GM20431 (cell line): ENCODE measurements around the gene OSBPL6.
"Not testable (repeated sequence)": the region's sequence is repeated elsewhere in the genome, so short reads cannot be mapped to it uniquely, and the experiment has no call there.

Source experiments
- in situ Hi-C: fragments of 300-500 bp; cut with MseI, MboI; formaldehyde crosslinking; loops from one replicate; pipeline ENCODE4 v1.15.0; 2020; ENCODE audit warnings: low sequenced_read_pairs; ENCODE audit not compliant: unreplicated experiment

The OSBPL6 gene

DNA sequence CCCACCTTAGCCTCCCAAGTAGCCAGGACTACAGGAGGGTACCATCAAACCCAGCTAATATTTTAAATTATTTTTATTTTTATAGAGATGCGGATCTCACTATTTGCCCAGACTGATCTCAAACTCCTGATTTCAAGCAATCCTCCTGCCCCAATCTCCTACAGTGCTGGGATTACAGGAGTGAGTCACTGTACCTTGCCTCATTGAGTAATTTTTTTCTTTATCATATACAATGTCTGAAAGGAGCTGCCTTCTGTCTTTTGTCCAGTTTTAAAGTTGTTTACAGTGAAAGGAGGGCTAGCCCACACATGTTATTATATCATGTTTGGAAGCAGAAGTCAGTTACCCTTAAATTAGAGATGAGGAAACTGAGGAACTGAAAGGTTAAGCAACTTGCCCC, 224.1 kb downstream of the OSBPL6 start:
- in situ Hi-C loops: no loop called here

DNA sequence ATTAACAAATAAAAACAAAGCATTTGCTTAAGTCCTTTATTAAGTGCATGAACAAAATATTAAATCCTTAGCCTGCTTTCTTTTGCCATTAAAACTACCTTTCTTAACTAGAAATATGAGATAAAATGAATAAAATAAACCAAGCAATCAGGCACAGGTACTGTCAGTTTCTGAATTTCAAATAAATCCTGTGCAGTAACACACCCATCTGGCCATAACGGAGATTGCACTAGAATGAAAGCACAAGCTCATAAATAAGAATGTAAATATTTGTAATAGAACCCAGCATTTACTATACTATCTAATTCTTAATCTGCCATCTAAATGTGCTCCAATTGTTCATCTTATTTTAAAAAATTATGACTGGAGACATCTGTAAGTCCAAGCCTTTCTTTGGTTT, 224.8 kb downstream of the OSBPL6 start:
- in situ Hi-C loops: no loop called here

DNA sequence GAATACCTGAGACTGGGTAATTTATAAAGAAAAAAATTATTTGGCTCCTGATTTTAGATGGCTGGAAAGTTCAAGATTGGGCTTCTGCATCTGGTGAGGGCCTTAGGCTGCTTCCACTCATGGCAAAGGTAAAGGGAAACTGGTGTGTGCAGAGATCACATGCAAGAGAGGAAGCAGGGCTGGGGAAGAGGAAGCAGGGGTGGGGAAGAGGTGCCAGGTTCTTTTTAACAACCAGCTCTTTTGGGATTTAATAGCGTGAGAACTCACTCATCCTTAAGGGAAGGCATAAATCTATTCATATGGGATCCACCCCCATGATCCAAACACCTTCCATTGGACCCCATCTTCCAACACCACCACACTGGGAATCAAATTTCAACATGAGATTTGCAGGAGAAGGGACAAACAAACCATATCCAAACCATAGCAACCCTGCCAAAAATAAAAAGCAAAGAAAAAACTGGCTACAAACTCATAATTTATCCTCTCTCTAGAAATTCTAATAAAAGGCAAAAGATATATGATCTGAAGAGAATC, 226.2 kb downstream of the OSBPL6 start:
- in situ Hi-C loops: no loop called here

DNA sequence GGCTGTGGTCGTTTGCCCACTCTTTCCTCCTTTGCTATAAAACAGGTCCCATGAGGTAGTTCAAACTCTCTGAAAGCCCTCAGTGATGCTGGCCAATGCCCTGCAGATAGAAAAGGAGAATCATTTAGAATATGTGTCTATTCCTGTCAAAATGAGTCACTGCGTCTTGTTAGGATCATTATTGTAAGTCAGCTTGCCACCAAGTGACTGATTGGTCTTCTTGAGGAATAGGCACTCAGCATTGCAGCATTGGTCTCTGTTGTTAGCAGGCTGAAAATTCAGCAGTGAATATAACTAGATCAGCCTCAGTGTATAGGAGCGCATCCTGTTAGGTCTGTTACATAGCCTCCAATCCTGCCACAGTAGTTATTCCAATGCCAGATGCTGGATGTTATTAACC, 227.8 kb downstream of the OSBPL6 start:
- in situ Hi-C loops: no loop called here

DNA sequence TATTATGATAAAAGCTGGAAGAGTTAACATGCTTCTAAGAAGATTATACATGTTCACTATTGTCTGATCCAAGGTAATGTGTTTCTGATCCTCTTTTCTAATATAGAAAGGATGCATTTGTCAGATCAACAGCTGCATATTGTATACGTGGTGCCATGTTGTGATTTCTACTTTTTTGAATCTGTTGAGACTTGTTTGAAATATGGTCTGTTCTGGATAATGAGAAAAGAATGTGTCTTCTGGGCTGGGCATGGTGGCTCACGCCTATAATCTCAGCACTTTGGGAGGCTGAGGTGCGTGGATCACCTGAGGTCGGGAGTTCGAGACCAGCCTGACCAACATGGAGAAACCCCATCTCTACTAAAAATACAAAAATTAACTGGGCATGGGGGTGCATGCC, 229.4 kb downstream of the OSBPL6 start:
- in situ Hi-C loops: not testable (repeated sequence)

DNA sequence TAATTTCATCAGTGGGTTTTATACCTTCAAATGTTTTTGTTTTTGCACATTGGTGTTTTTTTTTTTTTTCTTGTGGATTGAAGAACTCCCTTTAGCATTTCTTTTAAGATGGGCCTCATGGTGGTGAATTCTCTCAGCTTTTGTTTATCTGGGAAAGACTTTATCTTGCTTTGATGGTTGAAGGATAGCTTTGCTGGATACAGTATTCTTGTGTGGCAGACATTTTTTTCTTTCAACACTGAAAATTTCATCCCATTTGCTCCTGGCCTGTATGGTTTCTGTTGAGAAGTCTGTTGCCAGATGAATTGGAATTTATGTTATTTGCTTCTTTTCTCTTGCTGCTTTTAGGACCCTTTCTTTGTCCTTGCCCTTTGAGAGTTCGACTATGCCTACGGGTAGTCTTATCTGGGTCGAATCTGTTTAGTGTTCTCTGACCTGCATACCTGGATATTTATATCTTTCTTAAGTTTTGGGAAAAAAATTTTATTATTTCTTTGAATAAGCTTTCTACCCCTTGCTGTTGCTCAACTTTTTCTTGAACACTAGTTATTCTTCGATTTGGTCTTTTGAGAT, 231.0 kb downstream of the OSBPL6 start:
- in situ Hi-C loops: no loop called here

DNA sequence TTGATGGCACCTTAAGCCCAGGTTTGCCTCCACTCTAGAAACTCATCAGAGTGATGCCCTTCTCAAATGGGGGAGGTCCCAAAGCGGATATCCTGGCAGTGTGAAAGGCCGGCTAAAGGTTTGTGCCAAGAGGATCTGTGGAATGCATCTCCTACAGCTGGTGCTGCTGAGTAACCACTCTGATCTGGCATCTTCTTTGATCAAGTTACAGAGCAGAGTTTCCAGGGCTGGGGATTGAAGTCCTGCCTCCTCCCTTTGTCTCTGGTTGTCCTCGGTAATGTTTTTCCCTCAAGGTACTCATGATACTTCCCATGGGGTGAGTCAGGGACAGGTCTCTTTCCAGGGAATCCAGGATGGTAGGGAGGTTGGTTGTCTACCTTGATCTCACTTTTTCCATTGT, 232.1 kb downstream of the OSBPL6 start:
- in situ Hi-C loops: no loop called here

DNA sequence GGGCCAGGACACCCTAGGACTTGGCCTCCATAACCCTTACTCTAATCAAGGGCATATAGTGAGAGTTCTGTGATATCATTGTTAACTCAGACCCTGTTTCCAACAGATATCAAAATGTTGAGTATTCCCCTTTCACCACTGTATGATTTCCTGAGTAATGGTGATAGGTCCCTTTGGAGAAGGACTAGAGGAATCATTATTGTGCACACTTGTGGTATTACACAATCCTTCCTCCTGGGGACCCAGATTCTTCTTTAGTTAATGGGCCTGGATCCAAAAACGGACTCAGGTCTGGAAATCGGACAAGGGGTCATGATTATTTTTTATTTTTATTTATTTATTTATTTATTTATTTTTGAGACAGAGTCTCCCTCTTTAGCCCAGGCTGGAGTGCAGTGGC, 233.1 kb downstream of the OSBPL6 start:
- in situ Hi-C loops: no loop called here

DNA sequence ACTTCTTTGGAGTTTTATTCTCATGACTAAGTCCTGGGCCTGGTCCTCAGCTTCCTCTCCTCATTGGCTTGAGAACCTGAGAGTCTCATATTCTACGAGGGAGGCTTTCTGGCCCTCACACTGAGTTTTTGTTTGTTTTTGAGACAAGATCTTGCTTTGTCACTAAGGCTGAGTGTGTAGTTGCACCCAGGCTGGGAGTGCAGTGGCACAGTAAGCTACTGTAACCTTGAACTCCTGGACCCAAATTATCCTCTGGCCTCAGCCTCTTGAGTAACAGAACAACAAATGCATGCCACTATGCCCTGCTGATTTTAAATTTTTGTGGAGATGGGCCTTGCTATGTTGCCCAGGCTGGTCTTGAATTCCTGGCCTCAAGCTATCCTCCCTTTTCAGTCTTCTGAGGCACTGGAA, 234.1 kb downstream of the OSBPL6 start:
- in situ Hi-C loops: no loop called here

DNA sequence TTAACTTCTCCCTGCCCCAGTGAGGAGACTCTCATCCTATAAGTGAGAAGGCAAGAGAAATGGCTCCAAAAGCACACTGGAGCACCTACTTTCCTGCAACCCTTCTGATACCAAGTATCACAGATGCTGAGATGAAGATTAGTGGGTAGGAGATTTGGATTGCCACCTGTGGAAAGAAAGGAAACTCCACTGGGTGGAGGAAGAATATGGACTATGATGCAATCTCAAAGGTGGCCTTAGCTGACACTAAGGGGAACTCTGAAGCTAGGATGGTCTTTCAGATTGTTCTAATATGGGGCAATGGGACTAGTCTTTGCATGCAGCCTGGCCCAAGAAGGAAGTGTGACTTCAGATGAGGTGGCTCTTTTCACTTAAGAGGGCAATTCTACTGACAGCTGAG, 235.0 kb downstream of the OSBPL6 start:
- in situ Hi-C loops: no loop called here

DNA sequence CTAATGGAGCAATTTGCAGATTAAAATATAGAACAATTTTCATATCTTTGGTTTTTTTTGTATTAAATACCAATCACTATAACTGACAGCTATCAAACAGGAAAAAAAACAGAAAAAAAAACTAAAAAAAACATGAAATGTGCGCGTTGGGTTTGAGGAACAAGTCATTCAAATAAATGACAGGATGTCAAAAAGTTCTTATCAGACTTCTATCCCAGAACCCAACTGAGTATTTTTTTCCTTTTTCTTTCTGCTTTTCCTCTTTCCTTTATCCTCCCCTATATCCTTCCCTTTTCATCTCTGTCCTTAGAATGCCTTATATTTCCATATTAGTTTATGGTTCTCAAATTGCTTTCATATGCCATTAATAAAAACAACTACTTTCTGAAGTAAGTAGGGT, 242.3 kb downstream of the OSBPL6 start:
- in situ Hi-C loops: no loop called here

DNA sequence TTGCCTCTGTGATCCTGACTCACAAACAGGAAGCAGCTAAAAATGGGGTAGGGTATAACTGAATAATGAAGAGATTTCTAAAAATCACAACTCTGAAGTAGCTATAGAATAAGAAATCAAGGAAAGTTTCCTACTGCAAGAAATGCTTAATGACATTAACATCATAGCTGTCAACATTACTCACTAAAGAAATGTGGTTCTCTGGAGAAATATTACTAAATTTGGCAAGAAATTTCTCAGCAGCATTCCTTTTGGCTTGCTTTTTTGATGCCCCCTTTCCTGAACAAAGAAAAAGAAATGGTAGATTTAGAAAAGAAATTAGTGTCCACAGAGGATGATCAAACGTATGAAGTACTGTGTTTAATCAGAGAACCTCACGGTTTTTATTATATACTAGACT, 247.1 kb downstream of the OSBPL6 start:
- in situ Hi-C loops: no loop called here

DNA sequence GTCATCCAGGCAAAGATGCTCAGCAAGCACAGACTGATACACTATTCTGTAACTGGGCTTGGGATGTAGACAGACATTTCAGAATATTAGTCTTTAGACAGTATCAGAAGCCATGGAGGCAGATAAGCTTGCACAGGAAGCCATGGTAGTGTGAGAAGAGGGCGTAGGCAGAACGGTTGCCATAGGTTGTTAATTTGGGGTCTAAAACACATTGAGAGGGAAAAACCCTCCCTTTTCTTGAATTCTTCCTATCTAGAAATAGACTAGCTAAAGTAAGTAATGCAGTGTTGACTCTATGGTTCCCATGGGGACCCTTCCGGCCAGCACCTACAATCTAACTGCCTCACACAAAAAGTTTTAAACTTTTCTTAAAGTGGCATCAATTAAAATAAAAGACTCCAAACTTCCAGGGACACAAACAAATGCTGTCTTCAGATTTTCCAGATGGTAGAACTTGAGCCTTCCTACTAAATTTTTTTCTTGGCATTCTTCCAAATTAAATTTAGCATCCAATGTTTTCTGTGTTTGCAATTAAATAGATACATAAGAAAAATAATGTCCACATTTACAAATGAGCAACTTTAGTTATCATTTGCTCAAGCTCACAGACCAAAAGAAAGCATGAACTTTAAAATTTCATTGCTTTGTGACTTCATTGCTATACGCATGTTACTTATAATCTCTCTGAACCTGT, 254.8 kb downstream of the OSBPL6 start:
- in situ Hi-C loops: no loop called here

DNA sequence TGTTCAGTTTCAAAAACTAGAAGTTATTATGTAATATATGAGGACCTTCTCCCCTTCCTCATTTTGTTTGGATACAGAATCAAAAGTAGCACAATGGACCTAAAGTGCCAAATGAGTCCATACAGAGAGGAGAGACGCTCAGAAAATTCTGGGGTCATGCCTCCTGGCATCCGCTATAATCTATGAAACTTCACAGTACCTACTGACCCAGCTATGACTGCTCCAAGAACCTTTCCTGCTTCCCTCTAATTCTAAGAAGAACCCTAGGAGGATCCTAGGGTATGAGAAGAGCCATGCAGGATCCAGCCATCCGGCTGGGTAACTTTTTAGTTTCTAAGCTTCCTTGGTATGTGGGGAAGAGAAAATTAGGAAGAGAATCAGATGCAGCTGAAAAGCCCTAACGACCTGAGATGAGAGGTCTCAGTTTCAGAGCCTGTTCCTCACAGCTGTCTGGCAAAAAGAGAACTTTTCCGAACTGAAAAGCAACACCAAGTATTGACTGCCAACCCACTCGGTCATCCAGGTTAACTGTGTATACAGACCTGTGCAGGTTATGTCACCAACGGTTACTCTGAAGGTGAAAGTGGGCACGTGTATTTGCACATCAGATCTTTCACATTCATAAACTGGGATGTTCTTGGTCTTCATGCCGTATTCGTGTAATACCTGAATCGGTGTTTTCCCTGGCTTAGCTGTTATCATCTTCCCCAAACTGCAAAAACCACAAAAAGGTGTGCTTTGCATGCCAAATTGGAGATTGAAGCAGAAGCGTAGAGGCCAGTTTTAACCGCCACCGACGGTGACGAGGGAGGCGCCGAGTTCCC, 255.6 kb downstream of the OSBPL6 start:
- in situ Hi-C loops: no loop called here

DNA sequence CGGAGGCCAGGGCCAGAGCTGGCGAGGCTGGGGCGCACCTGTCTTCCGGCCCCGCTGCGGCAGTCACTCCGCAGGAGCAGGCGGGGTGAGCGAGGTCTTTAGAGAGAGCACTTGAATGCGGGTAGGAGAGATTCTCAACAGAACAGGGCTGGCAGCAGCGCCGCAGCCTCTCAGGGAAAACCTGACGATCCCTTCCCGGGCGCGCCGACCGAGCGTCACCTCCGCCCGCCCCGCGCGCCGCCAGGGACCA, 256.1 kb downstream of the OSBPL6 start:
- in situ Hi-C loops: no loop called here

DNA sequence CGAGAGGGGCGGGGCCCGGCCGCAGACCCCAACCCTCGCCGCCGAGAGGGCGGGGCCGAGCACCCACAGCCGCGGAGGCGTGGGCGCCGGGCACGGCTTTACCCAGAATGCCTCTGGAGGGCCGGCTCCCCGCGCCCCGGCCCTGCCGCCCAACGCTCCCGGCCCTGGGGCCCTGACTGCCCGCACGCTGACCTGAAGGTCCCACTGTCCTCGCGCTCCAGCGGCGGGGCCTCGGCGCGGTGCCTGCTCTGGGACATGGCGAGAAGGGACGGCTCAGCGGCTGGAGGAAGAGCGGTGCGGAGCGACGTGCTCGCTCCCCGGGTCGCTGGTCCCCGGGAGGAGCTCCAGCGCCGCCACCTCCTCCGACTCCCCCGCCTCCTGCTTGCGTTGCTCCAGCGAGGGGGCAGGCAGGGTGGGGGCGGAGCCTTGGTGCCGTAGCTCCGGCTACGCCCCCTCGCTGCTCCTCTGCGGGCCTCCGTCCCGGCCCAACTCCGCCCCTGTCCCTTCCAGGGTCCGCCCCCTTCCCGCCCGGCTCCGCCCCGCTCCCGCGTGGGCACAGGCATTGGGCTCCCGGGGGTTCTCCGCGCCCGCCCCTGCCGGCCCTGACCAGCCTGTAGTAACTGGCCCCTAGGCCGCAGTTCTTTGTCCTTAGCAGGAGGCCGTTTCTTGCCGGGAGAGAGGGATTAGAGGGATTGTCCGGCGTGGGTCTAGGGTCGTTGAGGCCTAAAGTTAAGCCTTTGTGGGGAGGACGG, 256.6 kb downstream of the OSBPL6 start, which contains the start of the genes PJVK and PRKRA:
PJVK (plus strand) TSS at position 605 of the 752 bp plus-strand sequence. CDS start 2,032 bp downstream, outside the sequence.
PRKRA (minus strand) TSS at position 402 of the 752 bp plus-strand sequence; CDS start at position 257, 145 bp downstream.
- in situ Hi-C loops: no loop called here

DNA sequence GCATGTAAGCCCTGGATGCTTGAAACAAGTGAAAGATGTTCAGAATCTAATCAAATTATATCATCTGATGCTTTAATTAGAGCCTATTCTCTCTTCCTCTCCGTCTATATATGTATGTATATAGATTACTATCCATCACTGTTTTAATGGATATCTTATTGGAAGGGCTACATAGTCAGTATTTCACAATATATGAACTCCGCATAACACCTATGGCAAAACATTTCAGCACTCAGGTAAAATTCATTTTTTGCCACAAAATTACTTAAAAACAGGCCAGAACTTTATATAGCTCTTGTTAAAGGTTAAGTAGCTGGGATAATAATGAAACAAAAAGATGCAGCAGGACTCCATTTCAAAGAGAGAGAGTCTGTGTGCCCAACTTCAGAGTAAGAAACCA, 258.0 kb downstream of the OSBPL6 start:
- in situ Hi-C loops: no loop called here
